ENCODE data around the gene ABO.

DNA sequence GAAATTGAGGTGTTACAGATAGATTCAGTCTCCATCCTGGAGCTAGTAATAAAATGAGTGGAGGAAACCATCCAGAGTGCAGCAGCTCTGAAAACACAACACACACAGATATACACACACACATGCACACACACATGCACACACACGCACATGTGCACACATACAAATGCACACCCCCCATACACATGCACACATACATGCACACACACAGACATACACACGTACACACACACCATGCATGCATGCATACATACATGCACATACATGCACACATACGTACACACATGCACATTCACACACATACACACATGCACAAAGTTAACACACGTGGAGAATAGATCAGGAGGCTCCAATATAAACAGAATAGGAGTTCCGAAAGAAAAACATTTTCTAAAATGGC is 44.9 kb downstream of the ABO start:
- TF ChIP-seq EZH2phosphoT487 (IDR thresholded peaks at IDR 0.05; ENCODE audit: insufficient read depth, low read depth), result no peak
- TF ChIP-seq EZH2 (IDR thresholded peaks at IDR 0.05; ENCODE audit: insufficient read depth, poor library complexity, severe bottlenecking), result no peak
